Activated CD8-positive, alpha-beta memory T cell treated with anti-CD3 and anti-CD28 coated beads for 1 hour (primary cell): ENCODE measurements around the gene CDT1.
"Not testable (repeated sequence)": the region's sequence is repeated elsewhere in the genome, so short reads cannot be mapped to it uniquely, and the experiment has no call there.

ENCODE experiments used
- DNase-seq, 2 donors: peaks; one replicate each; pipeline ENCODE4 v3.0.0-alpha.2; 2020; ENCODE audit warnings: low read depth in 1 of 2; ENCODE audit errors: extremely low read depth in 1 of 2

The CDT1 gene

DNA sequence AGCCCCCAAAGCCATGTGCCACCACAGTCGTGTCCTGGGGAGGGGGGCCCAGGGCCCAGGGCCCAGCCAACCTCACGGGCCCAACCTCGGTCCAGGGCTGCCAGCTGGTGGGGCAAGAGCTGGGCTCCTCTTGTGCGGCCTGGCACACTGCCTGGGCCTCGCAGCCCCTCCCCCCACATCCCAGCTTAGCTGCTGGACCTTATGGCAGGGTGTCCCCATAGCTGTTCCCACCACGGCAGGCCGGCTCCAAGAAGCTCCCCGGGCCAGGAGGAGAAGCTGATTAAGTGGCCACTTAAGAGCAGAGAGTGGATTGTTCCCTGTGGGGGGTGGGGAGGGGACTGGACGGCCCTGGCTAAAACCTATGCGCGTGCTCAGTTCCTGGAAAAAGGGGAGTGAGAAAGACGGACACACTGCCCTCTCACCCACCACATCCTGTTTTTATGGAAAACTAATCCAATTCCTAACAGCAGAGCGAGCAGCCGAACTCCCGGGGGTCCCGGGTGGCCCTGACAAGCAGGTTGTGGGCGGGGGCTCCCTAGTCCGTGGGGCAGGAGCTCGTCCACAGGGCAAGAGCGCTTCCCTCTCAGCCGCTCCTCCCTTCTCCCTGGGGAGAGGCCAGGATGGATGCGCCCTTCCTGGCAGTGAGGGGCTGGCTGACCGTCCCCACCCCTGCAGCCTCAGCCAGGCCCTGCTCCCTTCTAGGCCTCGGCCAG is 35.4 kb upstream of the CDT1 start:
- no peak for DNase-seq

GRCh38 chr16:88769617-88770460 is 33.8 kb upstream of the CDT1 start:
- no peak for DNase-seq

GRCh38 chr16:88770461-88771293 is 32.9 kb upstream of the CDT1 start:
- no peak for DNase-seq

GRCh38 chr16:88771294-88771772 is 32.3 kb upstream of the CDT1 start:
- DNase-seq, result no peak

DNA sequence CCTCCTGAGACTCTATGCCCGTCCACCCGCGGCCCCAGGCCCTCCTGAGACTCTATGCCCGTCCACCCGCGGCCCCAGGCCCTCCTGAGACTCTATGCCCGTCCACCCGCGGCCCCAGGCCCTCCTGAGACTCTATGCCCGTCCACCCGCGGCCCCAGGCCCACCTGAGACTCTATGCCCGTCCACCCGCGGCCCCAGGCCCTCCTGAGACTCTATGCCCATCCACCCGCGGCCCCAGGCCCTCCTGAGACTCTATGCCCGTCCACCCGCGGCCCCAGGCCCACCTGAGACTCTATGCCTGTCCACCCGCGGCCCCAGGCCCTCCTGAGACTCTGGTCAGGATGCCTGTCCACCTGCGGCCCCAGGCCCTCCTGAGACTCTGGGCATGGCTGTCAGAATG is 31.8 kb upstream of the CDT1 start:
- not testable (repeated sequence) for DNase-seq

DNA sequence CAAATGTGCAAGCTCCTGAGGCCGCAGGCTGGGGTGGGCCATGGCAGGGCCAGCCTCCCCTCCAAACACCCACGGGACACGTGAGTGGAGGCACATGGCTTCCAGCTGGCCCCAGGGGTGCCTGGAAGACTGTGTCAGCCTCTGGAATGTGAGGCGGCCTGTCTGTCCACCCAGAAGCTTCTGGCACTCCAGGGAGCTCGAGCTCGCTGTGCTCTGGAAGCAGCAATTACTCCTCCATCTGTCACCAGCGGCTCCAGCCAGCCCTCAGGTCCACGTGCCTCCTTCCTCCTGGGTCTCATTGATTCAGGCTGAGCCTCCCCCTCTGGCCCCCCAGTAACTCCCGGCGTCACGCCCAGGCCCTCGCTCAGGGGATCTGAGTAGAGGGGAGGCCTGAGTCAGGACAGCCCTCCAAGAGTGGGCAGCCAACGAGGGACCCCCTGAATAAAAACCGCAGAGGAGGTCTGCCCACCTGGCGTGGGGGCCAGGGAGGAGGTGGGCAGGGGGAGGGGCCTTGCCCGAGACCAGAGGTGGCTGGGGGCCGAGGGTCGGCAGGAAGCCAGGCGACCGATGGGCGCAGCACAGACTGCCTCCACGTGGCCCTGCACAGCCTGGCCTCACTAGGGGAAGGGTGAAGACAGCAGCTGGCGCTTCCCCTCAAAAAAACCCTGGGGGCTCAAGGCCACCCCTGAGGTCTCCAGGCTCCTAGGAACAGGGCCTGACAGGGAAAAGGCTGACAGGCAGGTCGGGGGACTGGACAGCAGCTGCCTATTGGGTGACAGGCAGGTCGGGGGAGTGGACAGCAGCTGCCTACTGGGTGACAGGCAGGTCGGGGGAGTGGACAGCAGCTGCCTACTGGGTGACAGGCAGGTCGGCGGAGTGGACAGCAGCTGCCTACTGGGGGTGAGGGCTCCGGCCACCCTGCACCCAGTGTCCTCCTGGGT is 30.4 kb upstream of the CDT1 start:
- DNase-seq, result no peak

GRCh38 chr16:88773812-88774291 is 29.7 kb upstream of the CDT1 start:
- DNase-seq, result no peak

DNA sequence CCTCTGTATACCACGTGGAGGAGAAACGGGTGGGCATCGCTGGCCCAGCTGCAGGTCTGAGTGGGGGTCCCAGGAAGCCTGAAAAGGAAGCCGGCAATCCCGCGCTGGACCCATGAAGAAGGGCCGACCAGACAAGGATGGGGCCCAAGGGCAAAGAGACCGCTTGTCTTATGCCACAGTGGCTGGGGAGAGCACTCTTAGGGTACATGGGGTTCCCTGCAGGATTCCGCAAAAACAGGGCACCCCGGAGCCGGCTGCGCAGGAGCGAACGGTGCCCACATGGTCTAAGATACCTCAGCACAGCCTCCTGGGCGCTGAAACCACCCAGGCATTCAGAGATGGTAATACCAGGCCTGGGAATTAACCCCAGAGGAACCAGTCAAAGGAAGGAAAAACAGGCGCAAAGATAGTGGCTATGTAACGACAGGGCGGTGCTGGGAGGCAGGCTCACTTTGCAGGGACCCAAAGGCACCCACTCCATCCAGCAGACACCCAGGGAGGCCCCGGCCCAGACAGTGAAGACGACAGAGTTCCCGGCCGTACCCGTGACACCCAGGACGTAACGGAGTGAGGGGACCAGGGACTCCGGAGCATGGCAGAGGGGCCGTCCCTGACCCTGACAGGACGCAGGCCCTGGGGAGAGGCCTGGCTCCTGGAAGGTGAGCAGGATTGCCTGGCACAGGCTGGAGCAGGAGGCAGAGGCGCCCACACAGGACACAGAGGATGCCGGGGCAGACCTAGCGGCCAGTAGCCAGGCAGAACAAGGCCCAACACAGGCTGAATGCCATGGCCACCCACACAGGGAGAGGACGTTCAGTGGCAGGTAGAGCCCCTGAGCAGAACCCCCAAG is 28.8 kb upstream of the CDT1 start:
- no peak for DNase-seq

GRCh38 chr16:88775825-88776224 is 27.8 kb upstream of the CDT1 start:
- no peak for DNase-seq

DNA sequence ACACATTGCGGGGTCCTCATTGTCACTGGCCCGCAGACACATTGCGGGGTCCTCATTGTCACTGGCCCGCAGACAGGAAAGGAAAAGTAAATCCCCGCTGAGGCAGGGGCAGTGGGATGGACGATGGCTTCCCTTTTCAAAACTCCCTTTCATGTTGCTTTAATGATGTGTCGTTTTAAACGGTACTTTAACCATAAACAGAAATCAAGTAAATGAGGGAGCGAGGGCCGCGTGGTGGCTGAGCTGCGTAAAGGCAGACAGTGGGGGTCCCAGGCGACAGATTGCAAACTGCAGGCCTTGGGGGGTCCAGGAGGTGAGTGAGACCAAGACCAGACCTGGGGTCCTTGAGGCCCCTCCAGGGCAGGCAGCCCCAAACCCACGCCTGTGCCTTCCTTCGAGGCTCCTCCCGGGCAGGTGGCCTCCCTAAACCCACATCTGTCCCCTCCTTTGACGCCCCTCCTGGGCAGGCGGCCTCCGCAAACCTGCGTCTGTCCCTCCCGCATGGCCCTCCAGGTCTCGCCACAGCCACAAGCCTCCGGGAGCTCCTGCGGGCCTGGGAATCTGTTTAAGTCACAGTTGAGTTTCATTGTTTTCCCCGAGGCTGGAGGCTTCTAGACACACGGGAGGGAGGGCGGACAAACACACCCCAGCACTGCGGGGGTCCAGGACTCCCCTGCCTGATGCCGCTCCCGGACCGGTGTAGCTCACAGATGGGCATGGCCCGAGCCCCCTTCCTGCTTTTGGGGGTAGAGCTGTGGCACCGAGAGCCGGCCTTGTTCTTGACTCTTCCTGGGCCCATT is 25.9 kb upstream of the CDT1 start:
- DNase-seq, result no peak

GRCh38 chr16:88778271-88778525 is 25.4 kb upstream of the CDT1 start:
- no peak for DNase-seq

- DNase-seq, result no peak
These were observed 25.0 kb upstream of the CDT1 start for GRCh38 chr16:88778541-88779065.

GRCh38 chr16:88779406-88780141 is 24.0 kb upstream of the CDT1 start:
- DNase-seq, result no peak

DNA sequence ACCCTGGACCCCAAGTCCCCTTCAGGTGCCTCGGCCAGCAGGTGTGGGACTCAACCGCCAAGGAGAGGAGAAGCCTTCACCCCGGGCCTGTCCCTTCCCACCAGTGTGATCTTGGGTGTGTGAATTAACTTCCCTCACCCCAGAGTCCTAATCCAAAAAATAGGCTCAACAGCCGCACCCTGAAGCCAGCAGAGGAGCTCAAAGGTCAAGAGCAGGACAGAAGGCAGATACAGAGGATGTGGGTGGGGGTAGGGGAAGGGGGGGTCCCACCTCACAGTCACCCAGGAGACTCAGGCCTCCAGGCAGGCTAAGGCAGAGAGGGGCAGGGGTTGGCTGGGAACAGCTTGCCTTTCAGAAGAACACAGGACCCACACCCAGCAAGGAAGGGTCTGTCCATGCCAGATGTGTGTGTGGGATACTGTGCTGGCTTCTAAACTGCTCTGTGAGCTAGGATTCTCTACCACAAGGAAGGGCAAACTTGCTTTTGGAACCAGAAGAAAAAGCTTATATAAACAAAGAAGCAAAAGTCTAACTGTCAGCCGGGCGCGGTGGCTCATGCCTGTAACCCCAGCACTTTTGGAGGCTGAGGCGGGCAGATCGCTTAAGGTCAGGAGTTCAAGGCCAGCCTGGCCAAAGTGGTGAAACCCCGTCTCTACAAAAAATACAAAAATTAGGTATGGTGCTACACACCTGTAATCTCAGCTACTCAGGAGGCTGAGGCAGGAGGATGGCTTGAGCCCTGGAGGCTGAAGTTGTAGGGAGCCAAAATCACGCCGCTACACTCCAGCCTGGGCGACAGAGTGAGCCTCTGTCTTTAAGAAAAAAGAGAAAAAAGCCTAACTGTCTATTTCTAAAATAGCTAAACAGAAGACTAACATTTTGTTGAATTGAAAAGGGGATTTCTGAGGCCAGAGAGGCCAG is 23.2 kb upstream of the CDT1 start:
- DNase-seq, result no peak

DNA sequence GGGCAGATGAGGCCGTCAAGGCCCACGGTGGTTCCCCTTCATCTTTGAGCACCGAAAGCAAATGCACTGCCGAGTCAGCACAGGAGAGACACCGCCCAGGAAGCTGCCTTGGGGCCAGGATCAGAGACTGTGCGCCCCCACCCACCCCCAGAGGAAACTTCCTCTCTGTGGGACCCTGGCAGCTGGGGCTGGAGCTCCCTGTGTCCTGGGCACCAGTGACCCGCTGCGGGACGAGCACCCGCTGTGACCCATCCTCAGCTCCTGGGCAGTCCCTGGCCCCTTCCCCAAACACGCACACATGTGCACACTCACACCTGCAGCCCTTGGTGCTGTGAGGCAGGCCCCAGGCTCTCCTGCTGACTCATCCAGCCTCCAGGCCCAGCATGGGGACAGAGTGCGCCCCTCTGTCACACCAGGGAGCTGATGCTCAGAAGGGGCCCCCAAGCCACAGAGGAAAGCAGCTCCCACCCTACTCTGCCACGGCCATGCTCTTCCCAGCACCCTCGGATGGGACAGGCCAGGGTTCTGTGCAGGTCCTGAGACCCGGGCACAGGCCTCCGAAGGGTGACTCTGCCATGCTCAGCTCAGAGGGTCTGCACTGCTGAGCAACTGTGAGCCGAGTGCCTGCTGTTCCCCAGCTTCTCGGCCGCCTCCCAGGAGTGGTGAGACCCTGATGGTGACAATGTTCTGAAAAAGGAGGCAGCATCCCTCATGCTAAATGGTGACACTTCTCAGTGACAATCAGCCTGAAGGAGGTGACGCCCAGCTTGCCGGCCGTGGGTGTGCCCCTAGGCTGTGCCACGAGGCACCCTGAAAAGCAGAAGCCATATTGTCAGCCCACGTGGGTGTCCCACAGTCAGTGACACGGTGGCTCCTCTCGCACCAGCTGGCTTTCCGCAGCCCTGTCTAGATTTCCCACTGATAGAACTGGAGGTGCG is 22.2 kb upstream of the CDT1 start:
- DNase-seq, result no peak
